SH-SY5Y (cell line): ENCODE data around the gene PRTG.

Source experiments
- GATA2 ChIP-seq: IDR thresholded peaks from 2 replicates; pipeline ENCODE4 v1.6.1; 2011; ENCODE audit warnings: mild to moderate bottlenecking, low read depth, low read length
- GATA3 ChIP-seq: IDR thresholded peaks from 2 replicates; pipeline ENCODE4 v1.6.1; 2011; ENCODE audit warnings: low read depth, mild to moderate bottlenecking, low read length, moderate library complexity

Gene PRTG

GRCh38 chr15:55742927-55743728, at the start of gene PRTG:
Gene PRTG, minus strand, starts transcription at chr15:55743152. Its CDS starts 221 bp downstream, at chr15:55742931.
- TF ChIP-seq GATA3 (no peak), GATA2 (peak; percentile 41; the same call in 1 of the 2 replicates)

GRCh38 chr15:55791551-55792400, 48.8 kb upstream of the PRTG start:
- TF ChIP-seq GATA3 (no peak), GATA2 (no peak)

GRCh38 chr15:55789066-55789660, 46.2 kb upstream of the PRTG start:
- no peak for TF ChIP-seq GATA2
- no peak for TF ChIP-seq GATA3

GRCh38 chr15:55786341-55786740, 43.4 kb upstream of the PRTG start:
- TF ChIP-seq GATA3 (no peak), GATA2 (no peak)

GRCh38 chr15:55784286-55784685, 41.3 kb upstream of the PRTG start:
- TF ChIP-seq GATA3: no peak
- peak; percentile 20; the same call in 1 of the 2 replicates for TF ChIP-seq GATA2

GRCh38 chr15:55782901-55783300, 39.9 kb upstream of the PRTG start:
- TF ChIP-seq GATA2 (peak; percentile 98), GATA3 (peak; percentile 85)

- no peak for TF ChIP-seq GATA3
- no peak for TF ChIP-seq GATA2
Observed at GRCh38 chr15:55780292-55780691, 37.3 kb upstream of the PRTG start.

GRCh38 chr15:55778932-55779331, 36.0 kb upstream of the PRTG start:
- no peak for TF ChIP-seq GATA2
- TF ChIP-seq GATA3: no peak

GRCh38 chr15:55775316-55775715, 32.4 kb upstream of the PRTG start:
- TF ChIP-seq GATA2 (peak; percentile 19; the same call in 1 of the 2 replicates), GATA3 (no peak)

- TF ChIP-seq GATA2: no peak
- no peak for TF ChIP-seq GATA3
Observed at GRCh38 chr15:55774113-55774970, 31.4 kb upstream of the PRTG start.

- no peak for TF ChIP-seq GATA2
- no peak for TF ChIP-seq GATA3
Observed at GRCh38 chr15:55770806-55771205, 27.9 kb upstream of the PRTG start.

GRCh38 chr15:55770261-55770660, 27.3 kb upstream of the PRTG start:
- no peak for TF ChIP-seq GATA3
- TF ChIP-seq GATA2: no peak

GRCh38 chr15:55768670-55769185, 25.8 kb upstream of the PRTG start:
- TF ChIP-seq GATA2 (no peak), GATA3 (no peak)
